Effector memory CD4-positive, alpha-beta T cell (primary cell): Measurements from ENCODE around the gene PPP1R12B.
"Not testable (repeated sequence)": the region's sequence is repeated elsewhere in the genome, so short reads cannot be mapped to it uniquely, and the experiment has no call there.

Experiments
- DNase-seq, 3 donors: peaks; one replicate each; pipeline ENCODE4 v3.0.0-alpha.2; 2020
- H3K27ac ChIP-seq: 2 replicates; pipeline ENCODE4 v1.7.0; 2013; ENCODE audit warnings: mild to moderate bottlenecking, low read length, moderate library complexity; ENCODE audit not compliant: insufficient read depth, poor library complexity, severe bottlenecking
- H3K27me3 ChIP-seq: replicated peaks from 2 replicates; pipeline ENCODE4 v1.7.0; 2013; ENCODE audit warnings: mild to moderate bottlenecking, low read length; ENCODE audit not compliant: insufficient read depth, control insufficient read depth, poor library complexity, severe bottlenecking
- H3K36me3 ChIP-seq: 2 replicates; pipeline ENCODE4 v1.7.0; 2013; ENCODE audit warnings: mild to moderate bottlenecking, low read length, moderate library complexity; ENCODE audit not compliant: control insufficient read depth, insufficient read depth
- H3K4me1 ChIP-seq: 2 replicates; pipeline ENCODE4 v1.7.0; 2013; ENCODE audit warnings: low read length, mild to moderate bottlenecking; ENCODE audit not compliant: control insufficient read depth, insufficient read depth, poor library complexity, severe bottlenecking
- H3K4me3 ChIP-seq: 2 replicates; pipeline ENCODE4 v1.7.0; 2013; ENCODE audit warnings: low read length, low read depth, mild to moderate bottlenecking; ENCODE audit not compliant: insufficient read depth, poor library complexity, severe bottlenecking
- H3K9me3 ChIP-seq: 2 replicates; pipeline ENCODE4 v1.7.0; 2013; ENCODE audit warnings: mild to moderate bottlenecking, low read length, moderate library complexity; ENCODE audit not compliant: control insufficient read depth

PPP1R12B gene

GRCh38 chr1:202547215-202547614 lies 198.7 kb downstream of the PPP1R12B start:
- no peak for DNase-seq
- H3K27me3 ChIP-seq, result no peaks in the 10 kb centered on the region
- H3K4me3 ChIP-seq, result no peak overlapping the region

GRCh38 chr1:202550088-202550487 lies 201.6 kb downstream of the PPP1R12B start:
- H3K4me3 ChIP-seq, H3K9me3 ChIP-seq, H3K27me3 ChIP-seq, H3K4me1 ChIP-seq, DNase-seq, H3K36me3 ChIP-seq, H3K27ac ChIP-seq: not testable (repeated sequence)

More at GRCh38 chr1:202547215-202547614, 198.7 kb downstream of the PPP1R12B start:
- Histone ChIP-seq H3K9me3 (no peaks in the 10 kb centered on the region), H3K36me3 (no peaks in the 10 kb centered on the region), H3K4me1 (no peaks in the 10 kb centered on the region), H3K27ac (no peak overlapping the region)

GRCh38 chr1:202551683-202552082 lies 203.2 kb downstream of the PPP1R12B start:
- Histone ChIP-seq H3K27ac (no peak overlapping the region), H3K27me3 (no peaks in the 10 kb centered on the region), H3K36me3 (no peaks in the 10 kb centered on the region), H3K4me3 (no peak overlapping the region), H3K9me3 (no peaks in the 10 kb centered on the region), H3K4me1 (no peaks in the 10 kb centered on the region)
- DNase-seq, result no peak

- DNase-seq, H3K27me3 ChIP-seq, H3K4me1 ChIP-seq: not testable (repeated sequence)
These were observed 204.1 kb downstream of the PPP1R12B start for GRCh38 chr1:202552615-202553014.

GRCh38 chr1:202553078-202553477 lies 204.6 kb downstream of the PPP1R12B start:
- H3K4me1 ChIP-seq, H3K27me3 ChIP-seq, DNase-seq, H3K36me3 ChIP-seq, H3K27ac ChIP-seq, H3K9me3 ChIP-seq, H3K4me3 ChIP-seq: not testable (repeated sequence)

More at GRCh38 chr1:202552615-202553014, 204.1 kb downstream of the PPP1R12B start:
- H3K4me3 ChIP-seq, H3K27ac ChIP-seq, H3K9me3 ChIP-seq, H3K36me3 ChIP-seq: not testable (repeated sequence)

GRCh38 chr1:202553560-202554038 lies 205.1 kb downstream of the PPP1R12B start:
- H3K27me3 ChIP-seq, result no peaks in the 10 kb centered on the region
- H3K36me3 ChIP-seq, result no peaks in the 10 kb centered on the region
- no peak for DNase-seq
- H3K27ac ChIP-seq, result no peak overlapping the region
- H3K4me3 ChIP-seq, result no peak overlapping the region
- no peaks in the 10 kb centered on the region for H3K9me3 ChIP-seq
- H3K4me1 ChIP-seq, result no peaks in the 10 kb centered on the region

GRCh38 chr1:202554619-202555018 lies 206.1 kb downstream of the PPP1R12B start:
- H3K36me3 ChIP-seq, DNase-seq, H3K27me3 ChIP-seq, H3K4me3 ChIP-seq, H3K9me3 ChIP-seq, H3K4me1 ChIP-seq, H3K27ac ChIP-seq: not testable (repeated sequence)

GRCh38 chr1:202556037-202556436 lies 207.5 kb downstream of the PPP1R12B start:
- not testable (repeated sequence) for DNase-seq, H3K27me3 ChIP-seq, H3K4me1 ChIP-seq, H3K36me3 ChIP-seq, H3K27ac ChIP-seq, H3K9me3 ChIP-seq, H3K4me3 ChIP-seq

GRCh38 chr1:202557662-202558061 lies 209.2 kb downstream of the PPP1R12B start:
- not testable (repeated sequence) for H3K4me1 ChIP-seq, DNase-seq, H3K9me3 ChIP-seq, H3K27me3 ChIP-seq, H3K4me3 ChIP-seq, H3K36me3 ChIP-seq, H3K27ac ChIP-seq

GRCh38 chr1:202561240-202561639 lies 212.7 kb downstream of the PPP1R12B start:
- Histone ChIP-seq H3K36me3 (no peaks in the 10 kb centered on the region), H3K27me3 (no peaks in the 10 kb centered on the region), H3K9me3 (no peaks in the 10 kb centered on the region), H3K4me1 (no peaks in the 10 kb centered on the region), H3K4me3 (no peak overlapping the region), H3K27ac (no peak overlapping the region)
- no peak for DNase-seq
